GM23338 (cell line): ENCODE data around the gene PREP. TPM values are rescaled to one million over a fixed set of nuclear protein-coding genes. Genes with fewer than 3 reads are reported as not detected.

ENCODE experiments used
- ATAC-seq: fragments of 200-7000 bp; cut with Tn5 transposase; 3 replicates; pipeline ENCODE4 v1.9.1; 2020
- DNase-seq: peaks from one replicate; pipeline ENCODE4 v3.0.0-alpha.2; 2015; ENCODE audit warnings: low spot score
- H2AFZ ChIP-seq: fragments of 200-600 bp; sonication (generic); 2 replicates; pipeline ENCODE4 v1.8.0; 2016; ENCODE audit warnings: antibody characterized with exemption, mild to moderate bottlenecking, moderate library complexity
- H3F3A ChIP-seq: fragments of 200-600 bp; sonication (generic); replicated peaks from 2 replicates; pipeline ENCODE4 v1.8.0; 2017; ENCODE audit warnings: antibody characterized with exemption, mixed run types, low read depth
- H3K27ac ChIP-seq: fragments of 200-600 bp; sonication (generic); 2 replicates; pipeline ENCODE4 v1.6.1; 2016; ENCODE audit warnings: low read depth
- H3K27me3 ChIP-seq: fragments of 200-600 bp; sonication (generic); 2 replicates; pipeline ENCODE4 v1.8.0; 2016; ENCODE audit warnings: mild to moderate bottlenecking, mixed run types, moderate library complexity; ENCODE audit not compliant: insufficient read depth
- H3K36me3 ChIP-seq: fragments of 200-600 bp; sonication (generic); 2 replicates; pipeline ENCODE4 v1.8.0; 2016; ENCODE audit warnings: mild to moderate bottlenecking; ENCODE audit not compliant: insufficient read depth
- H3K4me1 ChIP-seq: fragments of 200-600 bp; sonication (generic); 2 replicates; pipeline ENCODE4 v1.8.0; 2016; ENCODE audit warnings: mild to moderate bottlenecking, moderate library complexity; ENCODE audit not compliant: insufficient read depth
- H3K4me2 ChIP-seq: fragments of 200-600 bp; sonication (generic); 2 replicates; pipeline ENCODE4 v1.7.1; 2017; ENCODE audit warnings: mixed run types
- H3K4me3 ChIP-seq: fragments of 200-600 bp; sonication (generic); 2 replicates; pipeline ENCODE4 v1.6.1; 2016; ENCODE audit warnings: mixed run types
- H3K79me2 ChIP-seq: fragments of 200-600 bp; sonication (generic); replicated peaks from 2 replicates; pipeline ENCODE4 v1.8.0; 2017; ENCODE audit warnings: mild to moderate bottlenecking; ENCODE audit not compliant: insufficient read depth
- H3K9me2 ChIP-seq: fragments of 200-600 bp; sonication (generic); 2 replicates; pipeline ENCODE4 v1.8.0; 2017; ENCODE audit not compliant: insufficient read depth
- H4K20me1 ChIP-seq: fragments of 200-600 bp; sonication (generic); replicated peaks from 2 replicates; pipeline ENCODE4 v1.8.0; 2017; ENCODE audit warnings: mild to moderate bottlenecking; ENCODE audit not compliant: insufficient read depth
- H3K27ac Mint-ChIP-seq: 2 replicates; pipeline ENCODE4 v1.8.0; 2020; ENCODE audit warnings: inconsistent platforms, mild to moderate bottlenecking, moderate library complexity, mixed read lengths
- H3K27me3 Mint-ChIP-seq: 3 replicates; pipeline ENCODE4 v1.8.0; 2022; ENCODE audit warnings: low read depth, mild to moderate bottlenecking, moderate library complexity, mixed read lengths, inconsistent platforms; ENCODE audit not compliant: insufficient read depth, poor library complexity
- H3K36me3 Mint-ChIP-seq: 3 replicates; pipeline ENCODE4 v1.8.0; 2021; ENCODE audit warnings: low read depth, mild to moderate bottlenecking, inconsistent platforms, moderate library complexity, mixed read lengths
- H3K4me1 Mint-ChIP-seq: 3 replicates; pipeline ENCODE4 v1.8.0; 2020; ENCODE audit warnings: mild to moderate bottlenecking, inconsistent platforms, mixed read lengths
- H3K4me3 Mint-ChIP-seq: 3 replicates; pipeline ENCODE4 v1.8.0; 2021; ENCODE audit warnings: moderate library complexity, mild to moderate bottlenecking, inconsistent platforms, mixed read lengths
- H3K9me3 Mint-ChIP-seq: 3 replicates; pipeline ENCODE4 v1.8.0; 2020; ENCODE audit warnings: moderate library complexity, mild to moderate bottlenecking, inconsistent platforms, mixed read lengths
- EZH2 ChIP-seq: fragments of 200-600 bp; sonication (generic); IDR thresholded peaks from one replicate; pipeline ENCODE4 v1.8.0; 2017; ENCODE audit warnings: antibody characterized with exemption, mild to moderate bottlenecking, low read depth; ENCODE audit not compliant: unreplicated experiment
- EZH2phosphoT487 ChIP-seq: fragments of 200-600 bp; sonication (generic); IDR thresholded peaks from one replicate; pipeline ENCODE4 v1.8.1; 2018; ENCODE audit warnings: antibody characterized with exemption; ENCODE audit not compliant: unreplicated experiment
- JUNB ChIP-seq: IDR thresholded peaks from one replicate; pipeline ENCODE4 v1.6.1; 2016; ENCODE audit warnings: antibody characterized with exemption; ENCODE audit not compliant: unreplicated experiment
- POLR2AphosphoS5 ChIP-seq: IDR thresholded peaks from 2 replicates; pipeline ENCODE4 v1.6.1; 2016; ENCODE audit warnings: antibody characterized with exemption, low read depth
- REST ChIP-seq: IDR thresholded peaks from one replicate; pipeline ENCODE4 v1.6.1; 2018; ENCODE audit warnings: antibody characterized with exemption; ENCODE audit not compliant: unreplicated experiment
- ZNF114 ChIP-seq: fragments of 250-450 bp; sonication (Bioruptor Pico); IDR thresholded peaks from 2 replicates; pipeline ENCODE4 v1.5.0; 2020; ENCODE audit warnings: mild to moderate bottlenecking, moderate library complexity
- polyA plus RNA-seq: library from polyadenylated mRNA; unstranded; fragments of >200 nt; fragmentation: Nextera tagmentation; extraction: Ambion mirVana; gene quantifications from 2 replicates; pipeline ENCODE4 v1.2.1, GENCODE V29; 2016
- total RNA-seq: library from RNA; depleted of rRNA; stranded (reverse); fragments of >200 nt; shearing (Covaris generic); gene quantifications from 2 replicates; pipeline ENCODE4 v1.2.3, GENCODE V29; 2014
- TF ChIP-seq, protein P1 (sequence below): fragments of 250-450 bp; sonication (Bioruptor Pico); IDR thresholded peaks from 2 replicates; pipeline ENCODE4 v1.5.0; 2020; ENCODE audit warnings: mild to moderate bottlenecking, moderate library complexity

PREP gene
- total and polyA plus RNA-seq, 2 experiments from 2014 or later = 28.5 to 52.7 TPM

- Histone ChIP-seq H3K79me2 (no peaks in the 10 kb centered on the region), H3K27ac (no peak overlapping the region), H4K20me1 (no peaks in the 10 kb centered on the region), H3K4me1 (no peaks in the 10 kb centered on the region), H3K4me2 (no peak overlapping the region), H3K4me3 (no peak overlapping the region), H2AFZ (no peak overlapping the region), H3K27me3 (no peaks in the 10 kb centered on the region), H3K36me3 (no peaks in the 10 kb centered on the region), H3F3A (no peaks in the 10 kb centered on the region), H3K9me2 (no peaks in the 10 kb centered on the region)
- ATAC-seq (no peak), DNase-seq (no peak)
- Mint-ChIP-seq H3K27me3 (peaks cover 1% of the 10 kb centered on the region), H3K36me3 (no peaks in the 10 kb centered on the region), H3K4me1 (peaks cover 9% of the 10 kb centered on the region; the same call in 2 of the 3 replicates), H3K4me3 (no peak overlapping the region), H3K9me3 (no peaks in the 10 kb centered on the region), H3K27ac (no peak overlapping the region)
- TF ChIP-seq, protein P1, sequence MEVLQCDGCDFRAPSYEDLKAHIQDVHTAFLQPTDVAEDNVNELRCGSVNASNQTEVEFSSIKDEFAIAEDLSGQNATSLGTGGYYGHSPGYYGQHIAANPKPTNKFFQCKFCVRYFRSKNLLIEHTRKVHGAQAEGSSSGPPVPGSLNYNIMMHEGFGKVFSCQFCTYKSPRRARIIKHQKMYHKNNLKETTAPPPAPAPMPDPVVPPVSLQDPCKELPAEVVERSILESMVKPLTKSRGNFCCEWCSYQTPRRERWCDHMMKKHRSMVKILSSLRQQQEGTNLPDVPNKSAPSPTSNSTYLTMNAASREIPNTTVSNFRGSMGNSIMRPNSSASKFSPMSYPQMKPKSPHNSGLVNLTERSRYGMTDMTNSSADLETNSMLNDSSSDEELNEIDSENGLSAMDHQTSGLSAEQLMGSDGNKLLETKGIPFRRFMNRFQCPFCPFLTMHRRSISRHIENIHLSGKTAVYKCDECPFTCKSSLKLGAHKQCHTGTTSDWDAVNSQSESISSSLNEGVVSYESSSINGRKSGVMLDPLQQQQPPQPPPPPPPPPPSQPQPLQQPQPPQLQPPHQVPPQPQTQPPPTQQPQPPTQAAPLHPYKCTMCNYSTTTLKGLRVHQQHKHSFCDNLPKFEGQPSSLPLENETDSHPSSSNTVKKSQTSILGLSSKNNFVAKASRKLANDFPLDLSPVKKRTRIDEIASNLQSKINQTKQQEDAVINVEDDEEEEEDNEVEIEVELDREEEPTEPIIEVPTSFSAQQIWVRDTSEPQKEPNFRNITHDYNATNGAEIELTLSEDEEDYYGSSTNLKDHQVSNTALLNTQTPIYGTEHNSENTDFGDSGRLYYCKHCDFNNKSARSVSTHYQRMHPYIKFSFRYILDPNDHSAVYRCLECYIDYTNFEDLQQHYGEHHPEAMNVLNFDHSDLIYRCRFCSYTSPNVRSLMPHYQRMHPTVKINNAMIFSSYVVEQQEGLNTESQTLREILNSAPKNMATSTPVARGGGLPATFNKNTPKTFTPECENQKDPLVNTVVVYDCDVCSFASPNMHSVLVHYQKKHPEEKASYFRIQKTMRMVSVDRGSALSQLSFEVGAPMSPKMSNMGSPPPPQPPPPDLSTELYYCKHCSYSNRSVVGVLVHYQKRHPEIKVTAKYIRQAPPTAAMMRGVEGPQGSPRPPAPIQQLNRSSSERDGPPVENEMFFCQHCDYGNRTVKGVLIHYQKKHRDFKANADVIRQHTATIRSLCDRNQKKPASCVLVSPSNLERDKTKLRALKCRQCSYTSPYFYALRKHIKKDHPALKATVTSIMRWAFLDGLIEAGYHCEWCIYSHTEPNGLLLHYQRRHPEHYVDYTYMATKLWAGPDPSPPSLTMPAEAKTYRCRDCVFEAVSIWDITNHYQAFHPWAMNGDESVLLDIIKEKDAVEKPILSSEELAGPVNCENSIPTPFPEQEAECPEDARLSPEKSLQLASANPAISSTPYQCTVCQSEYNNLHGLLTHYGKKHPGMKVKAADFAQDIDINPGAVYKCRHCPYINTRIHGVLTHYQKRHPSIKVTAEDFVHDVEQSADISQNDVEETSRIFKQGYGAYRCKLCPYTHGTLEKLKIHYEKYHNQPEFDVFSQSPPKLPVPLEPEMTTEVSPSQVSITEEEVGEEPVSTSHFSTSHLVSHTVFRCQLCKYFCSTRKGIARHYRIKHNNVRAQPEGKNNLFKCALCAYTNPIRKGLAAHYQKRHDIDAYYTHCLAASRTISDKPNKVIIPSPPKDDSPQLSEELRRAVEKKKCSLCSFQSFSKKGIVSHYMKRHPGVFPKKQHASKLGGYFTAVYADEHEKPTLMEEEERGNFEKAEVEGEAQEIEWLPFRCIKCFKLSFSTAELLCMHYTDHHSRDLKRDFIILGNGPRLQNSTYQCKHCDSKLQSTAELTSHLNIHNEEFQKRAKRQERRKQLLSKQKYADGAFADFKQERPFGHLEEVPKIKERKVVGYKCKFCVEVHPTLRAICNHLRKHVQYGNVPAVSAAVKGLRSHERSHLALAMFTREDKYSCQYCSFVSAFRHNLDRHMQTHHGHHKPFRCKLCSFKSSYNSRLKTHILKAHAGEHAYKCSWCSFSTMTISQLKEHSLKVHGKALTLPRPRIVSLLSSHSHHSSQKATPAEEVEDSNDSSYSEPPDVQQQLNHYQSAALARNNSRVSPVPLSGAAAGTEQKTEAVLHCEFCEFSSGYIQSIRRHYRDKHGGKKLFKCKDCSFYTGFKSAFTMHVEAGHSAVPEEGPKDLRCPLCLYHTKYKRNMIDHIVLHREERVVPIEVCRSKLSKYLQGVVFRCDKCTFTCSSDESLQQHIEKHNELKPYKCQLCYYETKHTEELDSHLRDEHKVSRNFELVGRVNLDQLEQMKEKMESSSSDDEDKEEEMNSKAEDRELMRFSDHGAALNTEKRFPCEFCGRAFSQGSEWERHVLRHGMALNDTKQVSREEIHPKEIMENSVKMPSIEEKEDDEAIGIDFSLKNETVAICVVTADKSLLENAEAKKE (CRISPR knock-in tag) = no peak
- TF ChIP-seq EZH2phosphoT487 (no peak), ZNF114 (no peak), JUNB (no peak), REST (no peak), EZH2 (no peak), POLR2AphosphoS5 (no peak)
Observed at GRCh38 chr6:105429676-105430075, 26.8 kb upstream of the PREP start.
